Right lobe of liver (tissue), 6 donors: ENCODE measurements around the gene SEMA4D. TPM values are rescaled to one million over a fixed set of nuclear protein-coding genes. Genes with fewer than 3 reads are reported as not detected.
A peak's percentile ranks its signal among the peaks of the same experiment; 100 is the strongest.

ENCODE experiments used
- ATAC-seq, 4 donors: fragments of 200-7000 bp; cut with Tn5 transposase; one replicate each; pipeline ENCODE4 v1.9.1; 2020; ENCODE audit warnings: mild to moderate bottlenecking in 4 of 4, moderate library complexity in 4 of 4
- DNase-seq, 3 donors: peaks; one replicate each; pipeline ENCODE4 v3.0.0-alpha.2; 2020
- H3K27ac ChIP-seq, 3 donors: fragments of 200-600 bp; one replicate each; pipeline ENCODE4 v1.8.0; 2022
- H3K27me3 ChIP-seq, 2 donors: fragments of 200-600 bp; one replicate each; pipeline ENCODE4 v1.8.0; 2022
- H3K36me3 ChIP-seq, 4 donors: fragments of 200-600 bp; sonication (generic) in 1 of 4; one replicate each; pipeline versions ENCODE4 v1.5.1 to v1.8.0; 2017 to 2022; ENCODE audit warnings: control low read depth in 1 of 4
- H3K4me1 ChIP-seq, 4 donors: fragments of 200-600 bp; sonication (generic) in 1 of 4; one replicate each; pipeline versions ENCODE4 v1.5.1 to v1.8.0; 2017 to 2022; ENCODE audit warnings: control low read depth in 1 of 4
- H3K4me3 ChIP-seq, 3 donors: fragments of 200-600 bp; one replicate each; pipeline ENCODE4 v1.8.0; 2022
- H3K9me3 ChIP-seq, 4 donors: fragments of 200-600 bp; sonication (generic) in 1 of 4; one replicate each; pipeline versions ENCODE4 v1.5.1 to v1.8.0; 2017 to 2022; ENCODE audit warnings: control low read depth in 1 of 4
- CTCF ChIP-seq, 4 donors: fragments of 200-600 bp in 3 of 4; fragments of 450-650 bp in 1 of 4; IDR thresholded peaks; one replicate each; pipeline versions ENCODE4 v1.5.1 to v1.8.0; 2016 to 2022; ENCODE audit warnings: antibody characterized with exemption in 4 of 4, mild to moderate bottlenecking in 2 of 4
- POLR2A ChIP-seq: fragments of 450-650 bp; IDR thresholded peaks from one replicate; pipeline ENCODE4 v1.6.1; 2017; ENCODE audit warnings: antibody characterized with exemption, mild to moderate bottlenecking
- WGBS: methylation state at CpG from one replicate; pipeline ENCODE4 v1.1.6; 2018; ENCODE audit warnings: low coverage, low lambda C conversion rate; ENCODE audit not compliant: insufficient coverage; ENCODE audit errors: missing lambda C conversion rate; 5-methylcytosine and 5-hydroxymethylcytosine counted together
- intact Hi-C, 2 donors: fragments of 100-400 bp; cut with DNase I; formaldehyde crosslinking; loops; one replicate each; pipeline versions ENCODE4 v1.11.2 to v1.14.1; 2022
- total RNA-seq, 6 experiments: library from RNA; depleted of rRNA in 2 of 6; stranded (reverse); fragments of >200 nt in 2 of 6; fragmentation: NEBNext Ultra II Directional in 3 of 6; extraction: Animal tissue kit (Norgen Biotek cat#: 25700) in 3 of 6; gene quantifications; one replicate each; pipeline versions ENCODE4 v1.1.0 to v1.2.4, GENCODE V29; 2016 to 2023
- donor health status: DM: no; HTN: yes; CAD: no.
- donor health status: DM: no; HTN: no; CAD: no.
- donor health status: DM: no; HTN: no; CAD: no.
- donor health status: DM: no; HTN: yes; CAD: no.
- donor health status: DM: no; HTN: yes; CAD: no.

The SEMA4D gene
- total RNA-seq, 6 experiments from 2014 or later = 2.0 to 7.5 (median 3.5) TPM

- Histone ChIP-seq H3K36me3 (no peaks in the 10 kb centered on the region), H3K9me3 (no peaks in the 10 kb centered on the region), H3K4me3 (no peak overlapping the region), H3K27ac (no peak overlapping the region), H3K4me1 (no peaks in the 10 kb centered on the region), H3K27me3 (no peaks in the 10 kb centered on the region)
- DNase-seq (no peak), ATAC-seq (no peak)
- intact Hi-C loops = no loop called here
- WGBS = 80% methylated on average over 2 of the region's 5 CpGs
- TF ChIP-seq POLR2A (no peak), CTCF (IDR thresholded peaks at IDR 0.05) (no peak)
Observed at GRCh38 chr9:89500008-89500407, 2.1 kb upstream of the SEMA4D start.

- no peaks in the 10 kb centered on the region for H3K9me3 ChIP-seq
- no peaks in the 10 kb centered on the region for H3K36me3 ChIP-seq
- no peak for TF ChIP-seq CTCF (IDR thresholded peaks at IDR 0.05)
- TF ChIP-seq POLR2A = no peak
- 56% methylated on average over 2 of the region's 7 CpGs for WGBS
- H3K4me1 ChIP-seq = no peaks in the 10 kb centered on the region
- H3K27me3 ChIP-seq = no peaks in the 10 kb centered on the region
- no peak overlapping the region for H3K4me3 ChIP-seq
- H3K27ac ChIP-seq = no peak overlapping the region
- ATAC-seq = peak in 2 of 4 donors; percentile 9 to 30
- DNase-seq = no peak
- intact Hi-C loops = no loop called here
Observed at GRCh38 chr9:89498852-89499480, 1.1 kb upstream of the SEMA4D start.

- peak overlapping the region; percentile 21 to 57 (median 47) for H3K27ac ChIP-seq
- H3K4me3 ChIP-seq = peak overlapping the region; percentile 45 to 60 (median 53)
- ATAC-seq = peak; percentile 10 to 51 (median 34)
- 7% methylated on average over 9 of the region's 67 CpGs for WGBS
- H3K9me3 ChIP-seq = no peaks in the 10 kb centered on the region
- DNase-seq = peak in 1 of 3 donors; percentile 33
- no peaks in the 10 kb centered on the region for H3K4me1 ChIP-seq
- H3K36me3 ChIP-seq = no peaks in the 10 kb centered on the region
- TF ChIP-seq CTCF (IDR thresholded peaks at IDR 0.05) (no peak), POLR2A (no peak)
- no peaks in the 10 kb centered on the region for H3K27me3 ChIP-seq
- intact Hi-C loops = no loop called here
Observed at GRCh38 chr9:89497257-89497963, 503 bp downstream of the SEMA4D start.

GRCh38 chr9:89496645-89497256, 1.2 kb downstream of the SEMA4D start:
- H3K27ac ChIP-seq = peak overlapping the region in 2 of 3 donors; percentile 21 to 47
- H3K9me3 ChIP-seq = no peaks in the 10 kb centered on the region
- peak overlapping the region; percentile 45 to 60 (median 53) for H3K4me3 ChIP-seq
- H3K4me1 ChIP-seq = no peaks in the 10 kb centered on the region
- WGBS = 25% methylated on average over 6 of the region's 14 CpGs
- no peaks in the 10 kb centered on the region for H3K27me3 ChIP-seq
- TF ChIP-seq CTCF (IDR thresholded peaks at IDR 0.05) (no peak), POLR2A (no peak)
- DNase-seq (no peak), ATAC-seq (peak in 2 of 4 donors; percentile 6 to 14)
- intact Hi-C loops = no loop called here
- H3K36me3 ChIP-seq = no peaks in the 10 kb centered on the region
